Measurements from ENCODE around the gene POLR2J. TPM values are rescaled to one million over a fixed set of nuclear protein-coding genes. Genes with fewer than 3 reads are reported as not detected.

Gene POLR2J
- total and polyA plus RNA-seq, 10 of the 15 experiments (the other 5 are each of a cell fraction or from before 2014, with no cell fraction given) = 16.4 to 119 (median 77.4) TPM

GRCh38 chr7:102426268-102427018 lies 52.3 kb downstream of the POLR2J start (continued):
- TF ChIP-seq ZBTB4 (CRISPR knock-in tag; IDR thresholded peaks at IDR 0.05) = no peak
- peak; percentile 81; the same call in 2 of the 3 replicates for TF ChIP-seq POU2F2 (IDR thresholded peaks at IDR 0.05; ENCODE audit: borderline replicate concordance, low read depth, low read length)
- TF ChIP-seq CUX1 (IDR thresholded peaks at IDR 0.05; ENCODE audit: insufficient replicate concordance, low read depth, low read length) = peak; percentile 45
- TF ChIP-seq ZSCAN29 (IDR thresholded peaks at IDR 0.05) = no peak
- TF ChIP-seq IRF3 (IDR thresholded peaks at IDR 0.05) = no peak
- peak; percentile 28; the same call in 1 of the 2 replicates for TF ChIP-seq ZBTB11 (CRISPR knock-in tag; IDR thresholded peaks at IDR 0.05)
- TF ChIP-seq JUND (IDR thresholded peaks at IDR 0.05; ENCODE audit: low read depth, low read length) = no peak
- no peak for TF ChIP-seq E2F8 (IDR thresholded peaks at IDR 0.05; ENCODE audit: low read depth, partially characterized antibody)
- peak; percentile 40; the same call in 1 of the 2 replicates for TF ChIP-seq TARDBP (IDR thresholded peaks at IDR 0.05; ENCODE audit: borderline replicate concordance)
- TF ChIP-seq PAX5 (IDR thresholded peaks at IDR 0.05; ENCODE audit: borderline replicate concordance, low read depth, low read length) = peak; percentile 84
- peak; percentile 64; the same call in 1 of the 2 replicates for TF ChIP-seq RAD51 (IDR thresholded peaks at IDR 0.05)
- TF ChIP-seq SPI1 (IDR thresholded peaks at IDR 0.05; ENCODE audit: borderline replicate concordance, insufficient read depth, low read depth, low read length) = no peak; the same call in 1 of the 2 replicates
